NOMO-1 treated with DMSO at 0.1 percent for 48 hours (cell line): ENCODE measurements around the gene PPM1L.

Source experiments
- DNase-seq: peaks from one replicate; lab custom pipeline; 2025; ENCODE audit not compliant: unreplicated experiment; lab: John Stamatoyannopoulos, UW

Gene PPM1L

DNA sequence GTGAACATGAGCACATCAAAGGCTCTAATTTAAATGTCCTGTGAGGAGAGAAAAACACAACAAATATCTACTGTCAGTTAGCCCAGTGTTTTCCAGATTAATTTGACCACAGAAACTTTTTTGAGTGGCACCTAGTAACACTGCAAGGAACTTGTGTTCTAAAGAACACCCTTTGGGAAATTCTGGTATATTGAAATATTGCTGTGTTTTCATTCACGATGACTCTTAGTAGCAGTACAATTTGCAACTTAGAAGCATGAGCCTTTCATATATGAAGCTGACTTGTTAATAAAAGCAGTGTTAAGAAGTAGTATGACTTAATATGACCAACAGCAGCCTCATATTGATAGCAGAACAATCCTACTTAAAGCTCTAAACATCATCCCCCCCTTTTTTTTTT lies 317.1 kb downstream of the PPM1L start:
- no peak for DNase-seq

DNA sequence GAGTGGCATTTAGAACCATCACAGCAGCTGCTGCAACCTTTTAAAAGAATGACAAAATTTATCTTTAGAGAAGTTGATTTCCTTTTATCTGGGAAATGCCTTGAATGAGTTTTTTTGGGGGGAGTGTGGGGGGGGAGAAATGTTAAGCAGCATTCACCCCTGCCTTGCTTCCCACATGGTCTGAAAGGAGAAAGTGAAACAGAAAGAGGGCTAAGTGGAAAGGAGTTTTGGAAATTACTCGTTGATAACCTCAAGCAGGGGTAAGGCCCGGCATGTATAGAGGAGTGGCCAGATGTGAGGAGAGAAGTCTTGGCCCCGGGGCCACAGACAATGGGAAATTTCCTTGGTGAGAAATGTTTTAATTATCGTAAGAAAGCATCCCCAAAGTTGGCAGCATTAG lies 325.6 kb downstream of the PPM1L start:
- peak; percentile 22 for DNase-seq

DNA sequence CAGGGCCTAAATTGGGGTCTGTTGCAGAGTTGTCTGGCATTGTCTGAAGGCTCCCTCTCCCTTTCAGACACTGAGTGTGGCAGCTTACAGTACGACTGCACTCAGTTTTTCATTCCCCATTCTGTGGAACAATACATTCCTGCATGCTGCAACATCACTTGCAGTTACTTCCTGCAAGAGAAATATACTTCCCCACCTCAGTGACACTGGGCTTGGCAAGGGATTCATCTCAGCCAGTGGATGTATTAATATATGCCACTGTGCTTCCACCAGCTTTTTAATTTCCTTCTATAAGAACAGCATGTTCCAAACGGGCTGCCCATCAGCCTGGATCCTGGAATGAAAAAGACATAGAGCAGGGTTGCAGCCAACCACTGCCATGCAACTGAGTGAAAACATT lies 326.0 kb downstream of the PPM1L start:
- no peak for DNase-seq

DNA sequence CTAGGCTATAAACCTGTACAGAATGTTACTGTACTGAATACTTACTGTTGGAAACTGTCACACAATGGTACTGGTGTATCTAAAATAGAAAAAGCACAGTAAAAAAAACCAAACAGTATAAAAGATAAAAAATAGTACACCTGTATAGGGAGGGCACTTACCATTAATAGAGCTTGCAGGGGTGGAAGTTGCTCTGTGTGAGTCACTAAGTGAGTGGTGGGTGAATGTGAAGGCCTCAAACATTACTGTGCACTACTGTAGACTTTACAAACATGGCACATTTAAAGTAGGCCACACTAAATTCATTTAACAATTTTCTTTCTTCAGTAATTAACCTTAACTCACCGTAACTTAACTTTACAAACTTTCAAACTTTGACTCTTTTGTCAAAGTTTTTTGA lies 327.1 kb downstream of the PPM1L start:
- no peak for DNase-seq

DNA sequence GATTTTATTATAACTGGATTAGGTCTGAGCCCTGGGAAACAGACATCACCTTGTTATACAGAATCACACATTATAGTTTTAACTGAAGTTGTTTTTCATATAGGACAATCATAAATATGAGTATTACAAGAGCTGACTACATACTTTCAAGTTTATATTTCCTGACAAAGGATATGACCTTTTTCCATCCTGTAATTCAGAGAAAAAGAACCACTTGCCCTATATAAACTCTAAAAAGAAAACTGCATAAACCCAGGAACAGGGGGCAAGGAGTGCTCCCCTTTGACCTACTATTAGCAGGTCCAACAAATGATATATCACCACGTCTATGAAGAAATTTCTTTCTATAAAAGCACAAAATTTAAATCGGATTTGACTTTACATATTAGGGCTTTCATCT lies 328.2 kb downstream of the PPM1L start:
- DNase-seq, result no peak

DNA sequence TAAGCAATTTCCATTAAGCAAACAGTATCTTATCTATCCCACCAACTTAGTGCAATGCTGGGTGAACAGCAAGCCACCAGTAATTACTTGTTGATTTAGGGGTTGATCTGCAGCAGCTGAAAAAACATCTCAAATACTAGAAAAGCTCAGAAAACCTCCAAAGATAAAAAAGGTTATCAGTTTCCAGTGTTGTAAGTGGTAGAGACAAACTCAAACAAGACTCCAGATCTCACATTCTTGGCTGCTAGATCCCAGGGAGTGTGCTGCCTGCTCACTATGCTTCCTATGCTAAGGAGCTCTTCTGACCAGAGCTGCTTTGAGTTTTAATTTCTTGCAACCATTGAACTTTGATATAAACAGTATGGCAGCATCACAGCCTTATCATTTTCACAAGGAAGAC lies 337.9 kb downstream of the PPM1L start:
- DNase-seq, result no peak

DNA sequence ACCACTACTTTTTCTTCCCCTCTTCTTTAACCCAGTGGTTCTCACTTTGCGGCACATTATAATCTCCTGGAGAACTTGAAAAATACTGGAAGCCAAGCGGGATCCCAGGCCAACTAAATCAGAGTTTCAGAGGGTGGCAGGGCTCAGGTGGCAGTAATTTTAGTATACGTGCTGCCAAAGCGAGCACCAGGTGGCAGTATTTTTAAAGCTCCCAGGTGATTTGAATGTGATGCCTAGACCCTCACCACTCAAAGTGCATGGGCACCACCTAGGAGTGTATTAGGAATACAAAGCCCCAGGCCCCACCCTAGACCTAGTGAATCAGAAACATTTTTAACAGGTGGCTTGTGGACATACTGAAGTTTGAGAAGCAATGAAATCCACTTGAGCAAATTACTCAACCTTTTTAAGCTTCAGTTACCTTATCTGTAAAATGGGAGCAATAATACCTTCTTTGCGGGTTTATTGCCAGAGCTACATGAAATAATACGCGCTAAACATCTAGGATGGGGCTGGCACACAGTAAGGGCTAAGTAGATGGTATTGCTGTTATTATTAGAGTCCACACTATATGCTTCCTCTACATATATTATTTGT lies 340.8 kb downstream of the PPM1L start:
- DNase-seq, result no peak

DNA sequence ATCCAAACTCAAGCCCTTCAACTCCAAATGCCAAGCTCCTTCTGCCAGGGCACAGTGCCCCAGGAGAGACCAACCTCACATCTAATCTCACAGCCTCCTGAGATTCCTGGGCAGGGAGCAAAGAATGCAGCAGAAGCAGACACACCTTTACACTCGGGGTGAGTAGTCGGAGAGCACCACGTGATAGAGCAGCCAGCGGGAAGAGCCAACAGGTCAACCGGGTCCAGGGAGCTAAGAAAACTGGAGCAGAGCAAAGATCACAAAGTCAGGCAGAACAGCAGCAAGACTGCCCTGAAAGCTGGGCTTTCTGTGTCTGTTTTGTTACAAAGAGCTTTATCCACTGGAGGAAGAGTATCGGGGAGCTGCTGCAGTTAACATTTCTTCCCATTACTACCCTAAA lies 345.0 kb downstream of the PPM1L start:
- no peak for DNase-seq

DNA sequence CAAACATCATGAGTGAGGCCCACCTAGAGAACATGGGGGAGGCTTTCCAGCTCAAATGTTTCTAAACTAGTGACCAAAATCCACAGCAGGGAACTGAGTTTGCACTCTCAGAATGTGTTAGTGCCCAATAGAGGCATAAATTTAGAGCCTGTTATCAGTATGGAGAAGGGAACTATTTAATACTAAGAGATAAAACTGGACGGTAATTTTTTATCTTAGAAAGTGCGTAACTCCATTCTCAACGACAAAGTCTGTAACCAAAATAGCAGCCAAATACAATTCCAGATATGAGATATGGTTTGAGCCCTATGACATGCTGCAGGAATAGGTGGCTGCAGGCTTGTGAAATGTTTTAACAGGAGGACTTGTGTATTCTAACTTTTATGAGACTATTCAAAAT lies 345.6 kb downstream of the PPM1L start:
- DNase-seq, result no peak

DNA sequence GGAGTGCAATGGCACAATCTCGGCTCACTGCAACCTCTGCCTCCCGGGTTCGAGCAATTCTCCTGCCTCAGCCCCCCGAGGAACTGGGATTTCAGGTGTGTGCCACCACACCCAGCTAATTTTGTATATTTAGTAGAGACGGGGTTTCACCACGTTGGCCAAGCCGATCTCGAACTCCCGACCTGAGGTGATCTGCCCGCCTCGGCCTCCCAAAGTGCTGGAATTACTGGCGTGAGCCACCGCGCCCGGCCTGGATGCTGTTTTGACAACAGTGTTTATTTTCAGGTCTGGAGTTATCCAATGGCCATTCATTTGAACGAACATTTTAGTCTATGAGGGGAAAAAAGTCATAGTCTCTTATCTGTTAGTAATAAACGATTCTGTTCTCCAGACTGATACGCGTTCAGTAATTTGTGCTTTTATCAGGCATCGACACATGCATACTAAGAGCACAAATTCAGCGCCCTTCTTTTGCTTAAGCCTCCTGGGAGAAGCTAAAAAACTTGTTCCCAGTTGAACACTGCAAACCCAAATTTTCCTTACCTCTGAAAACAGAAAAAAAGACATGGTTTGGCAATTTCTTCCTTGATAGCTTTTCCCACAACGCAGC lies 347.9 kb downstream of the PPM1L start:
- no peak for DNase-seq

DNA sequence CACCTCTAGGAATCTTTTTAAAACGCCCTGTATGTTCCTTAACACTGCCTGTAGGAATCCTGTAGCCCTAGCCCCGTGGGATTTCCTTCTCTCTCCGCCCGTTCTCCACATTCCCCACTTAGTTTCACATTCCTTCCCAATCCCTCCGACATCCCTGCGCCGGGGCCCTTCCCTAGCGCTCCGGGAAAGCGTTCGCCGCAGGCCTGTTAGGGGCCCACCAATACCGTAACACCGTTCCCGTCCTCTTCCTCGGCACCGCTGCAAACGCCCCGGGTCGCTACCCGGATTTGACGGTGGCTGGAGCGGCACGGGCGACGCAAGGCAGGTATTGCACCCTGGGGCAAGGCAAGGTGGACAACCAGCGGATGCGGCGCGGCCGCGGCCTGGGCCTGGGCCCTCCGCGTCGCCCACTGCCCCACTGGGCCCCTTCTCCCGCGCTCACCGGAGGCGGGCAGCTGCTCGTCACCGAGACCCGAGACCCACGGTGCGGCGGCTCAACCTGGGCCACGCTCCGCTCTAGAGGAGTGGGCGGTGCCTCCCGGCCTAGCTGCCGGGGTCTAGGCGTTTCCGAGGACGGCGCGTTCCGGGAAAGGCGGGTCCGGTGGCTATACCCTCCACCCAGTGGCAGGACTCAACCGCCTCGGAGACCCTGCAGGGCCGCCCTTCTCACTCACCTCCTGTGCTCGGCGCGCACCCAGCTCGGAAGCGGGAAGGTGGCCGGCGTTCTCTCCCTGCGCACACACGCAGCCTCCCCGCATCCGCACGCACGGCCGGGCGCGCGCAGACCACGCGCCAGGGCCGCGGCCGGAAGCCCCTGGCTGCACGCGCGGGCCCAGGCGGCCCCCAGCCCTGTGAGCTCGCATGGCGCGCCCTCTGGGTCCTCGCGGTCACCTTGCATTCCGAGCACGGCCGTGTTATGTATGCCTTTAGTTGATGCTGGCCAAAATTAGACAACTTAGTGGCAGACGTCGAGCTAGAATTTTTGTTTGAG lies 348.8 kb downstream of the PPM1L start, which contains the start of gene B3GALNT1:
Gene B3GALNT1, minus strand, starts transcription at position 789 of the 991 bp plus-strand sequence. CDS start 18,595 bp downstream, outside the sequence.
- DNase-seq, result peak; percentile 56

DNA sequence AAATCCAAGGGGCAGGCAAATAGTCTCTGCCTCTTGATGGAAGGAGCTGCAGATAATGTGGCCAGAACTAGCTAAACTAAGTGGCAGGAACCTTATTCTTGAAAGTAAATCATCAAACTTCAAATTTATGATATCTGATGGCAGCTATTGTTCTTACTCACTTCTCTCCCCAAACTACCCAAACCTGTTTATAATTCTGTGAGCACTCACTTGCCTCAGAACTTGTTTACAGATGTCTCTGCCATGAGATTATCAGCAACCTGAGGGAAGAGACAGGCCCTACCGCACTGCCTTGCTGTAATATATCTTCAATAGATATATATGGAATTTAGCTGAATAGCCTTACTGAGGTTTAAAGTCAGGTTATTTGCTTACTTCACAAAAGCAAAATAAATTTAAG lies 351.3 kb downstream of the PPM1L start:
- no peak for DNase-seq

DNA sequence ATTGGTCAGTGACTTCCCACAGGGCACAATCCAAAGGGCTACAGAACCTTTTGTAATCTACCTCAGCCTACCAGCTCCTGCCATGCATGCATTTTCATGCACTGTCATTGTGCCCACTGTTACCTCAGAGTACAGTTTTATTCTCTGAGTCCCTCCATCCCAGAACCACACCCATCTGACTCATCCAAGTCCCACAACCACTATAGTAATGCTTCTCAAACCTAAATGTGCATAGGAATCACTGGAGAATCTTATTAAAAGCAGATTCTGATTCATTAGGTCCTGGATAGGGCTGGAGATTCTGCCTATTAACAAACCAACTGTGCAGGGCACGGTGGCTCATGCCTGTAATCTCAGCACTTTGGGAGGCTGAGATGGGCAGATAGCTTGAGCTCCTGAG lies 352.8 kb downstream of the PPM1L start:
- peak; percentile 39 for DNase-seq

DNA sequence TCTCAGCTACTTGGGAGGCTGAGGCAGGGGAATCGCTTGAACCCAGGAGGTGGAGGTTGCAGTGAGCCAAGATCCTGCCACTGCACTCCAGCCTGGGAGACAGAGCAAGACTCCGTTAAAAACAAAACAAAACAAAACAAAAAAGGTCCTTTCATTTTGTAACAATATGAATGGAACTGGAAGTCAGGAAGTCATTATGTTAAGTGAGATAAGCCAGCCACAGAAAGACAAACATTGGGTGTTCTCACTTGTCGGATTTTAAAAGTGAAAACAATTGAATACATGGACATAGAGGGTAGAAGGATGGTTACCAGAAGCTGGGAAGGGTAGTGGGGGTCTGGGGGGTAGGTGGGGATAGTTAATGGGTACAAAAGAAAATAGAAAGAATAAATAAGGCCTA lies 361.6 kb downstream of the PPM1L start:
- no peak for DNase-seq

DNA sequence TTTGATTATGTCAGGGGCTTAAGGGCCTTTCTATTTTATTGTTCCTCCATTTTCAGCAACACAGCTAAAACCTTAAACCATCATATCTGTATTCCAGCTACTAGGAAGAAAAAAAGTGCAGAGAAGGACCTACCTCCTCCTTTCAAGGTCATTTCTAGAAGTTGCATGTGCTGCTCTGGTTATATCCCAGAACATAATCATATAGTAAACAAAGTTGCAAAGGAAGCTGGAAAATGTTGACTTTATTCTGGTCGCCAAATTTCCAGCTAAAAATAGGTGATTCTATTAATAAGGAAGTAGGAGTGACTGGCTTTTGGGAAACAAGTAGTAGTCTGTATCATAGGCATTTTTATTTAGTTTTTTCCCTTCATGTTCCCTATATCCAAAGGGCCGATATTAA lies 370.5 kb downstream of the PPM1L start:
- DNase-seq, result no peak
